ENCODE results near the gene ZNF467.

Gene ZNF467

DNA sequence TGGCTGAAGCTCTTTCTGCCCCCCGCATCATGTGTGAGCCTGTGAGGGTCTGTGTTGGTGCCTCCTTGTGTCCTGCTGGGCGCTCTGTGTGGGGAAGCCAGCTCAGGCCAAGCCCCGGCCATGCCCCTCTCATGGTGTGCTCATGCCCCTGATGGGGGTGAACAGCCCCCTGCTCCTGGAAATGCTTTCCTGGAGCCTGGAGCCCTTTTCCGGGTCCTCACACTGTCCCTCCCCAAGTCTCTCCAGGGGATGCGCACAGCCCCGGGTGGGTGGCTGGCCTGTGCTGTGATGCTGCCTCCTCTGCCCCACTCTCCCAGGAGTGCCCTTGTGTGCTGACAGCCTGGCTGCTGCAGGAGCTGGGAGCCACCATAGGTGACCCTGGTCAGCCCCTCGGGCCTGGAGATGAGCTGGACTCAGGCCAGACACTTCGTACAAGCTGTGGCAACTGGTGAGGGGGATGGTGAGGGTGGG, 43.9 kb upstream of the ZNF467 start:
- TF ChIP-seq SIN3A (IDR thresholded peaks at IDR 0.05; ENCODE audit: borderline replicate concordance, insufficient read depth, low read length) = no peak
- no peak for TF ChIP-seq POLR2AphosphoS5 (IDR thresholded peaks at IDR 0.05; ENCODE audit: low read depth, low read length)
- TF ChIP-seq FOXP2 (optimal IDR thresholded peaks at IDR 0.05; ENCODE audit: borderline replicate concordance, extremely low read depth, extremely low read length, insufficient read depth) = no peak
- TF ChIP-seq, protein P1, sequence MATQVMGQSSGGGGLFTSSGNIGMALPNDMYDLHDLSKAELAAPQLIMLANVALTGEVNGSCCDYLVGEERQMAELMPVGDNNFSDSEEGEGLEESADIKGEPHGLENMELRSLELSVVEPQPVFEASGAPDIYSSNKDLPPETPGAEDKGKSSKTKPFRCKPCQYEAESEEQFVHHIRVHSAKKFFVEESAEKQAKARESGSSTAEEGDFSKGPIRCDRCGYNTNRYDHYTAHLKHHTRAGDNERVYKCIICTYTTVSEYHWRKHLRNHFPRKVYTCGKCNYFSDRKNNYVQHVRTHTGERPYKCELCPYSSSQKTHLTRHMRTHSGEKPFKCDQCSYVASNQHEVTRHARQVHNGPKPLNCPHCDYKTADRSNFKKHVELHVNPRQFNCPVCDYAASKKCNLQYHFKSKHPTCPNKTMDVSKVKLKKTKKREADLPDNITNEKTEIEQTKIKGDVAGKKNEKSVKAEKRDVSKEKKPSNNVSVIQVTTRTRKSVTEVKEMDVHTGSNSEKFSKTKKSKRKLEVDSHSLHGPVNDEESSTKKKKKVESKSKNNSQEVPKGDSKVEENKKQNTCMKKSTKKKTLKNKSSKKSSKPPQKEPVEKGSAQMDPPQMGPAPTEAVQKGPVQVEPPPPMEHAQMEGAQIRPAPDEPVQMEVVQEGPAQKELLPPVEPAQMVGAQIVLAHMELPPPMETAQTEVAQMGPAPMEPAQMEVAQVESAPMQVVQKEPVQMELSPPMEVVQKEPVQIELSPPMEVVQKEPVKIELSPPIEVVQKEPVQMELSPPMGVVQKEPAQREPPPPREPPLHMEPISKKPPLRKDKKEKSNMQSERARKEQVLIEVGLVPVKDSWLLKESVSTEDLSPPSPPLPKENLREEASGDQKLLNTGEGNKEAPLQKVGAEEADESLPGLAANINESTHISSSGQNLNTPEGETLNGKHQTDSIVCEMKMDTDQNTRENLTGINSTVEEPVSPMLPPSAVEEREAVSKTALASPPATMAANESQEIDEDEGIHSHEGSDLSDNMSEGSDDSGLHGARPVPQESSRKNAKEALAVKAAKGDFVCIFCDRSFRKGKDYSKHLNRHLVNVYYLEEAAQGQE (IDR thresholded peaks at IDR 0.05; ENCODE audit: insufficient read depth in 1 of 2, low read depth in 2 of 2, low read length in 2 of 2) = no peak

DNA sequence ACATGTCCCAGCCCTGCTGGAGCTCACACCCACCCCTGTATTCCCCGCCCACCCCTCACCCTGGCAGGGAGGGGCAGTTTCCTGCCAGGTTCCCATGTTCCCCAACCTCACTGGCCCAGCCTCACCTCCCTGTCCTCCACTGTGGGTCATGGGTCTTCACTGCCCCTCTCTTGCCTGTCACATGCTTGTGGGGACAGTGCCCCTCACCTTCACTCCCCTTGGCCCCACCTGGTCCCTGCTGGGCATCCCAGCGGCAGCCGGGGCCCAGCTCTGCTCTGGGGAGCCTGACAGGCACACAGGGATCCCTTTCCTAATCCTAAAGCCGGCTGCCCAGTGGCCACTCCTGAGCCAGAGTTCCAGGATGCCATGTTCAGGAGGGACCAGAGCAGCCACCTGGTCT, 43.4 kb upstream of the ZNF467 start:
- TF ChIP-seq FOXP2 (optimal IDR thresholded peaks at IDR 0.05; ENCODE audit: borderline replicate concordance, extremely low read depth, extremely low read length, insufficient read depth) (no peak), TAF1 (IDR thresholded peaks at IDR 0.05; ENCODE audit: borderline replicate concordance, insufficient read depth, low read length) (no peak), SIN3A (IDR thresholded peaks at IDR 0.05; ENCODE audit: borderline replicate concordance, insufficient read depth, low read length) (no peak), POLR2AphosphoS5 (IDR thresholded peaks at IDR 0.05; ENCODE audit: low read depth, low read length) (no peak)
- TF ChIP-seq, protein P1 (IDR thresholded peaks at IDR 0.05; ENCODE audit: insufficient read depth in 1 of 2, low read depth in 2 of 2, low read length in 2 of 2) = no peak

DNA sequence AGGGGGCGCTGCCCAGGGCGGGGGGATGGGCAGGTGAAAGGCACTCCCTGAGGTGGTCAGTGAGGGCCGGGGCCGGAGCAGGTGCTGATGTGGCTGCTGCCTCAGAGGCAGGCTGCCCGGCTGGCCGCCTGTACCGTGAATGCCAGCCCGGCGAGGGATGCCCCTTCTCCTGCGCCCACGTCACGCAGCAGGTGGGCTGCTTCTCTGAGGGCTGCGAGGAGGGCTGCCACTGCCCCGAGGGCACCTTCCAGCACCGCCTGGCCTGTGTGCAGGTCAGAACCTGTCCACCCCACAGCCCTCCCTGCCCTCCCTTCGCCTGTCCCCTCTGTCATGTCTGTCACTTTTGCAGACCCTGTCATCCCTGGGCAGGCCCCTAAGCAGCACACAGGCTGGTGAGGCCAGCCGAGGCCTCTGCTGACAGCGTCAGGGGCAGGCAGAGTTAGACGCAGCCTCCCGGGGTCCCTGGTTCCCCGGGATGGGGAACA, 42.9 kb upstream of the ZNF467 start:
- TF ChIP-seq FOXP2 (optimal IDR thresholded peaks at IDR 0.05; ENCODE audit: borderline replicate concordance, extremely low read depth, extremely low read length, insufficient read depth) = no peak
- TF ChIP-seq, protein P1 (IDR thresholded peaks at IDR 0.05; ENCODE audit: insufficient read depth in 1 of 2, low read depth in 2 of 2, low read length in 2 of 2) = no peak
- no peak for TF ChIP-seq TAF1 (IDR thresholded peaks at IDR 0.05; ENCODE audit: borderline replicate concordance, insufficient read depth, low read length)
- TF ChIP-seq SIN3A (IDR thresholded peaks at IDR 0.05; ENCODE audit: borderline replicate concordance, insufficient read depth, low read length) = no peak
- TF ChIP-seq POLR2AphosphoS5 (IDR thresholded peaks at IDR 0.05; ENCODE audit: low read depth, low read length) = no peak

- TF ChIP-seq, protein P1 (IDR thresholded peaks at IDR 0.05; ENCODE audit: insufficient read depth in 1 of 2, low read depth in 2 of 2, low read length in 2 of 2) = no peak
- TF ChIP-seq TAF1 (IDR thresholded peaks at IDR 0.05; ENCODE audit: borderline replicate concordance, insufficient read depth, low read length) (no peak), SIN3A (IDR thresholded peaks at IDR 0.05; ENCODE audit: borderline replicate concordance, insufficient read depth, low read length) (no peak), FOXP2 (optimal IDR thresholded peaks at IDR 0.05; ENCODE audit: borderline replicate concordance, extremely low read depth, extremely low read length, insufficient read depth) (no peak), POLR2AphosphoS5 (IDR thresholded peaks at IDR 0.05; ENCODE audit: low read depth, low read length) (no peak)
These were observed 42.4 kb upstream of the ZNF467 start for GRCh38 chr7:149815661-149816266.
